NT2/D1 (cell line): Measurements from ENCODE around the gene POU6F2.

Experiments
- SUZ12 ChIP-seq: IDR thresholded peaks from 2 replicates; pipeline ENCODE4 v1.6.1; 2011; ENCODE audit not compliant: insufficient read length, insufficient read depth; ENCODE audit errors: extremely low read depth
- YY1 ChIP-seq: IDR thresholded peaks from 2 replicates; pipeline ENCODE4 v1.6.1; 2011; ENCODE audit not compliant: insufficient read length, insufficient read depth

DNA sequence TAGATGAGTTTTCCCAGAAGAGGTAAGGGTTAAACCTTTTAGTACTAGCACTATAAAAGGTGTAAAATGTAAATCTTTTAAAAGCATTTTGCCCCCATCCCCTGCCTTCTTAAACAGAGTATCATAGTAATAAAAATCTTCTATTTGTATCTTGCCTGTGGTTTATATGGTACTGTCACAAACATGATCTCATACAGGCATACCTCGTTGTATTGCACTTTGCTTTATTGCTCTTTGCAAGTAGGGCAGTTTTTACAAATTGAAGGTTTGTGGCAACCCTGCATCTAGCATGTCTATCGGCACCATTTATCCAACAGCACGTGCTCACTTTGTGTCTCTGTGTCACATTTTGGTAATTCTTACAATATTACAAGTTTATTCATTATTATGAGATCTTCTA, 389.7 kb downstream of the POU6F2 start:
- no peak for TF ChIP-seq SUZ12
- TF ChIP-seq YY1: no peak
